Mesothelial cell of epicardium (in vitro differentiated cells): ENCODE results near the gene QPRT. TPM values are rescaled to one million over a fixed set of nuclear protein-coding genes. Genes with fewer than 3 reads are reported as not detected.

ENCODE experiments used
- DNase-seq, 2 experiments: peaks; one replicate each; pipeline ENCODE4 v3.0.0; 2021; ENCODE audit warnings: low spot score in 2 of 2; ENCODE audit not compliant: unreplicated experiment in 2 of 2
- H3K27ac Mint-ChIP-seq: 2 replicates; pipeline ENCODE4 v1.8.0; 2021; ENCODE audit warnings: mixed read lengths
- H3K27me3 Mint-ChIP-seq: 2 replicates; pipeline ENCODE4 v1.8.0; 2021; ENCODE audit warnings: low read depth, mixed read lengths
- H3K36me3 Mint-ChIP-seq: 2 replicates; pipeline ENCODE4 v1.8.0; 2021; ENCODE audit warnings: mixed read lengths
- H3K4me1 Mint-ChIP-seq: 2 replicates; pipeline ENCODE4 v1.8.0; 2021; ENCODE audit warnings: mixed read lengths
- H3K4me3 Mint-ChIP-seq: 2 replicates; pipeline ENCODE4 v1.8.0; 2021; ENCODE audit warnings: mild to moderate bottlenecking, moderate library complexity, mixed read lengths
- H3K9me3 Mint-ChIP-seq: 2 replicates; pipeline ENCODE4 v1.8.0; 2021; ENCODE audit warnings: mixed read lengths
- total RNA-seq: library from RNA; stranded (reverse); gene quantifications from 3 replicates; pipeline ENCODE4 v1.2.1, GENCODE V29; 2021
- TF ChIP-seq, protein P1 (sequence below): fragments of 200-600 bp; sonication (generic); IDR thresholded peaks from one replicate; pipeline ENCODE4 v1.5.0; 2021; ENCODE audit warnings: antibody characterized with exemption; ENCODE audit not compliant: unreplicated experiment

Gene QPRT
- total RNA-seq, 1 donor from 2014 or later = 326 TPM

DNA sequence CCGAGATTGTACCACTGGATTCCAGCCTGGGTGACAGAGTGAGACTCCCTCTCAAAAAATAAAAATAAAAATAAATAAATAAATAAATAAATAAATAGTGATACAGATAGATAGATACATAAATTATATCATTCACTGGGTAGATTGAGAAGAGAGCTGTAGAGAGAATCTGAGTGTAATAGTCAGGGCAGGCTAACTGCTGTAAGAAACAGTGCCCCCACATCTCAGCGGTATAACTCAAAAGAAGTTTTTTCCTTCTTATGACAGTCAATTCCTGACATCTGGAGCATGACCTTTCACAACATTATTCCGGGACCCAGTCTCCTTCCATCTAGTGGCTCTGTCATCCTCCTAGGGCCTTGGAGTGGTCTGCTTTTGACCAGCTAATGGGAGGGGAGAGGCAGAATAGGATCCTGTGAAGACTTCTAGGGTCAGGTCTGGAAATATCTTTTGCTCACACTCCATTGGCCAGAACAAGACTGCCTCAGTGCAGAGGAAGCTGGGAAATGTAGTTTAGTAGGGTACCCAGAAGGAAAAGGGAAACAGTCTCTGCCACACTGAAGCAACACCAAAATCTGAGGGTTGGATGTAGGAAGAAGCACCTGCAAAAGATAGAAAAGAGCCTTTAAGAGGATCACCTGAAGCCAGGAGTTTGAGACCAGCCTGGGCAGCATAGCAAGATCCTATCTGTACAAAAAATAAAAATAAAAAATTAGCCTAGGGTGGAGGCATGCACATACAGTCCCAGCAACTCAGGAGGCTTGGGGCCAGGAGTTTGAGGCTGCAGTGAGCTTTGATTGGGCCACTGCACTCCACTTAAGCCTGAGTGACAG lies 3.0 kb upstream of the QPRT start:
- Mint-ChIP-seq H3K27me3 (no peaks in the 10 kb centered on the region), H3K4me1 (peaks cover 20% of the 10 kb centered on the region), H3K27ac (peak overlapping the region; percentile 77), H3K9me3 (no peaks in the 10 kb centered on the region), H3K4me3 (no peak overlapping the region), H3K36me3 (peaks cover 3% of the 10 kb centered on the region)
- TF ChIP-seq, protein P1, sequence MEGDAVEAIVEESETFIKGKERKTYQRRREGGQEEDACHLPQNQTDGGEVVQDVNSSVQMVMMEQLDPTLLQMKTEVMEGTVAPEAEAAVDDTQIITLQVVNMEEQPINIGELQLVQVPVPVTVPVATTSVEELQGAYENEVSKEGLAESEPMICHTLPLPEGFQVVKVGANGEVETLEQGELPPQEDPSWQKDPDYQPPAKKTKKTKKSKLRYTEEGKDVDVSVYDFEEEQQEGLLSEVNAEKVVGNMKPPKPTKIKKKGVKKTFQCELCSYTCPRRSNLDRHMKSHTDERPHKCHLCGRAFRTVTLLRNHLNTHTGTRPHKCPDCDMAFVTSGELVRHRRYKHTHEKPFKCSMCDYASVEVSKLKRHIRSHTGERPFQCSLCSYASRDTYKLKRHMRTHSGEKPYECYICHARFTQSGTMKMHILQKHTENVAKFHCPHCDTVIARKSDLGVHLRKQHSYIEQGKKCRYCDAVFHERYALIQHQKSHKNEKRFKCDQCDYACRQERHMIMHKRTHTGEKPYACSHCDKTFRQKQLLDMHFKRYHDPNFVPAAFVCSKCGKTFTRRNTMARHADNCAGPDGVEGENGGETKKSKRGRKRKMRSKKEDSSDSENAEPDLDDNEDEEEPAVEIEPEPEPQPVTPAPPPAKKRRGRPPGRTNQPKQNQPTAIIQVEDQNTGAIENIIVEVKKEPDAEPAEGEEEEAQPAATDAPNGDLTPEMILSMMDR = no peak
- no peak for DNase-seq

DNA sequence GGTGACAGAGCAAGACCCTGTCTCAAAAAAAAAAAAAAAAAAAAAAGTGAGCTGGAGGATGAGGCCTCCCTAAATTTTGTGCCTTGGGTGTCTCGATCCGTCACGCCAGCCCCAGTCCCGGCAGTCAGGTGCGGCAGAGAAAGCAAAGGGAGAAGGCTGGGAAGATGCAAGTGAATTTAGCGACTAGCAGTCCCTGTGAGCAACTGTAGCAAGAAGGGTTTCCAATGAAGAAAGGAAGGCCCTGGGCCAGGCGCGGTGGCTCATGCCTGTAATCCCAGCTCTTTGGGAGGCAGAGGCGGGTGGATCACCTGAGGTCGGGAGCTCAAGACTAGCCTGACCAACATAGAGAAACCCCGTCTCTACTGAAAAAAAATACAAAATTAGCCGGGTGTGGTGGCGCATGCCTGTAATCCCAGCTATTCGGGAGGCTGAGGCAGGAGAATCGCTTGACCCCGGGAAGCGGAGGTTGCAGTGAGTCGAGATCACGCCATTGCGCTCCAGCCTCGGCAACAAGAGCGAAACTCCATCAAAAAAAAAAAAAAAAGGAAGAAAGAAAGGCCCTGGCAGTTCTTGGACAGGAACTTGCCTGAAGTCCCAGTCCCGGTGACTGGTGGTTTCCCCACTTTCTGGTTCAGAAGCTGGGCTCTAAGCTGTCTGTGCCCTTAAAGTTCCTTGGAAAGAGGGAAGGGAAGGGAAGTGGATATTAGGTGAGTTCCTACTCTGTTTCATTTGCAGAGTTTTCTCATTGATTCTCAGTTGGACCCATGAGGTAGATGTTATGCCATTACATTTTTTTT lies 1.8 kb upstream of the QPRT start:
- H3K4me3 Mint-ChIP-seq = no peak overlapping the region
- H3K4me1 Mint-ChIP-seq = peaks cover 22% of the 10 kb centered on the region
- H3K27me3 Mint-ChIP-seq = no peaks in the 10 kb centered on the region
- peak overlapping the region; percentile 80 for H3K27ac Mint-ChIP-seq
- no peak for DNase-seq
- no peaks in the 10 kb centered on the region for H3K9me3 Mint-ChIP-seq
- TF ChIP-seq, protein P1 = no peak
- peaks cover 6% of the 10 kb centered on the region for H3K36me3 Mint-ChIP-seq

DNA sequence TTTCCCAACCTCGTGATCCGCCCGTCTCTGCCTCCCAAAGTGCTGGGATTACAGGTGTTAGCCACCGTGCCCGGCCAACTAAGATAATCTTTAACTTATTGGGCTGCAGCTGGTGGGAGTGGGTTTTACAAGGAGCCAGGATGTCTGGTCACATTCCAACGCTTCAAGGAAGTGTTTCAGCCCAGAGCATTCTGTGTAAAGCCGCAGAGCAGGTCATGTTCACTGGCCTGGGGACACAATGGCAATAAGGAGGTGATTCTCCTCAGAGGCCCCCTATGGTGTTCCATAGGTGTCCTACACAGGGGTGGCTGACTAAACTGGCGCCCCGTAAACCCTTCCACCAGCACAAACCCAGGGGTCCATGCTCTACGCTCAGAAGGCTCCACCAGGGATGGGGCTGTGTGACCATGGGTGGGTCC lies 1.2 kb downstream of the QPRT start:
- Mint-ChIP-seq H3K4me3 (peak overlapping the region; percentile 92), H3K36me3 (peaks cover 31% of the 10 kb centered on the region), H3K9me3 (peaks cover 3% of the 10 kb centered on the region), H3K4me1 (peaks cover 12% of the 10 kb centered on the region), H3K27ac (peak overlapping the region; percentile 100), H3K27me3 (no peaks in the 10 kb centered on the region)
- no peak for DNase-seq
- TF ChIP-seq, protein P1 = no peak

DNA sequence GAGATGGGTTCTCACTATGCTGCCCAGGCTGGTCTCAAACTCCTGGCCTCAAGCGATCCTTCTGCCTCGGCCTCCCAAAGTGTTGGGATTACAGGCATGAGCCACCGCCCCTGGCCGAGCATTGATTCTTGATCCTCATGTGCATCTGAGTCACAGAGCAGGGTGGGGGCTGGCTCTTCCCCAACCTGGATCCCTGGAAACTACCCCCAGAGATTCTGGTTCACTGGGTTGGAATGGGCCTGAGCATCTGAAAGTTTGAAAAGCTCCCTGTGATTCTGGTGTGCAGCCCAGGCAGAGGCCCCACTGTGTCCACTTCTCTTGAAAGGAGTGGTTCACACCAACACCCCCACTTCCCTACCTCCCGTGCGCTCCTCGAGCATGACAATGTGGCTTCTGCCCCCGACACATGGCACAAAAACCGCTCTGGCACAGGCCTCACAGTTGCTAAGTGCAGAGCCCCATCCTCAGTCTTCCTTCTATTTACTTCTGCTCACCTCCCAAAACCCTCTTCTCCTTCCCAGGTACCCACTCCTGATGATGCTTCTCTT lies 4.6 kb downstream of the QPRT start:
- Mint-ChIP-seq H3K9me3 (peaks cover 7% of the 10 kb centered on the region), H3K4me3 (no peak overlapping the region), H3K4me1 (peaks cover 25% of the 10 kb centered on the region), H3K36me3 (peaks cover 51% of the 10 kb centered on the region), H3K27ac (peak overlapping the region; percentile 59), H3K27me3 (no peaks in the 10 kb centered on the region)
- TF ChIP-seq, protein P1 = no peak
- no peak for DNase-seq

DNA sequence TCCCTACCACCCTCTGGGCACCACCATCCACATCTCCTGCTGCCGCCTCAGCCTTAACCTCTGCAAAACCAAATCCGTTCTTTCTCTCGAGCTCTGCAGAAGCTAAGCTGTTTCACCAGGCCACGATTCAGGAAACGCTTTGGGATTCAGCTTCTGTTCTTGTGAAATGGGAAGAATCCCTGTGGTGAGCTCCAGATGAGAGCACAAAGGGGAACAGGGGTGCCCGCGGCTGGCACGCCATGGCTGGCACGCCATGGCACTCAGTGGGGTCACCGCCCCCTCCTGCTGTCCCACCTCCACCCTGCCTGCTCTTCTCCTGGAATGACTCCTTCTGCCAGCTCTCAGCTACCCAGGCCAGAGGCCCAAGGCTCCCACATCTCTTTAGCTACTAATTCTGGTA lies 5.7 kb downstream of the QPRT start:
- peaks cover 25% of the 10 kb centered on the region for H3K4me1 Mint-ChIP-seq
- peak overlapping the region; percentile 25 for H3K27ac Mint-ChIP-seq
- peaks cover 8% of the 10 kb centered on the region for H3K9me3 Mint-ChIP-seq
- no peaks in the 10 kb centered on the region for H3K27me3 Mint-ChIP-seq
- H3K36me3 Mint-ChIP-seq = peaks cover 56% of the 10 kb centered on the region
- no peak overlapping the region for H3K4me3 Mint-ChIP-seq
- no peak for DNase-seq
- TF ChIP-seq, protein P1 = no peak
